KMS-11 (cell line): ENCODE results near the gene ARHGAP11A.

Source experiments
- H2AFZ ChIP-seq: fragments of 200-600 bp; sonication (generic); 2 replicates; pipeline ENCODE4 v1.6.1; 2016; ENCODE audit warnings: antibody characterized with exemption, mixed run types, low read depth
- H3K27ac ChIP-seq: fragments of 200-600 bp; sonication (generic); 2 replicates; pipeline ENCODE4 v1.6.1; 2016; ENCODE audit warnings: mild to moderate bottlenecking, mixed run types
- H3K27me3 ChIP-seq: fragments of 200-600 bp; sonication (generic); 2 replicates; pipeline ENCODE4 v1.6.1; 2017; ENCODE audit warnings: mild to moderate bottlenecking, low read depth, mixed run types, moderate library complexity; ENCODE audit not compliant: insufficient read depth
- H3K36me3 ChIP-seq: fragments of 200-600 bp; sonication (generic); 2 replicates; pipeline ENCODE4 v1.6.1; 2017; ENCODE audit warnings: mild to moderate bottlenecking, mixed run types; ENCODE audit not compliant: insufficient read depth
- H3K4me1 ChIP-seq: fragments of 200-600 bp; sonication (generic); 2 replicates; pipeline ENCODE4 v1.6.1; 2016; ENCODE audit warnings: mild to moderate bottlenecking, low read depth, mixed run types; ENCODE audit not compliant: poor library complexity, severe bottlenecking
- H3K4me2 ChIP-seq: fragments of 200-600 bp; sonication (generic); 2 replicates; pipeline ENCODE4 v1.7.0; 2016; ENCODE audit warnings: mild to moderate bottlenecking, mixed run types
- H3K4me3 ChIP-seq: fragments of 200-600 bp; sonication (generic); IDR thresholded peaks from 2 replicates; pipeline ENCODE4 v1.6.1; 2017; ENCODE audit warnings: low read depth, low read length, mixed read lengths; ENCODE audit not compliant: insufficient read depth
- H3K79me2 ChIP-seq: fragments of 200-600 bp; sonication (generic); 2 replicates; pipeline ENCODE4 v1.6.1; 2016; ENCODE audit warnings: low read depth, mixed run types; ENCODE audit not compliant: insufficient read depth
- H3K9ac ChIP-seq: fragments of 200-600 bp; sonication (generic); 2 replicates; pipeline ENCODE4 v1.6.1; 2016; ENCODE audit warnings: mild to moderate bottlenecking, mixed run types
- H4K20me1 ChIP-seq: fragments of 200-600 bp; sonication (generic); 2 replicates; pipeline ENCODE4 v1.6.1; 2016; ENCODE audit warnings: mild to moderate bottlenecking, mixed run types; ENCODE audit not compliant: insufficient read depth
- CTCF ChIP-seq: fragments of 200-600 bp; sonication (generic); conservative IDR thresholded peaks from 2 replicates; pipeline ENCODE4 v1.6.1; 2017; ENCODE audit warnings: low read depth, mild to moderate bottlenecking, antibody characterized with exemption, low read length, moderate library complexity, mixed read lengths

Gene ARHGAP11A

GRCh38 chr15:32636410-32636809 lies 21.1 kb downstream of the ARHGAP11A start:
- Histone ChIP-seq H3K36me3 (peaks cover 16% of the 10 kb centered on the region; the same call in 1 of the 2 replicates), H3K27me3 (no peaks in the 10 kb centered on the region), H3K4me2 (no peak overlapping the region), H3K79me2 (no peaks in the 10 kb centered on the region), H3K4me1 (no peaks in the 10 kb centered on the region), H2AFZ (no peak overlapping the region), H3K9ac (no peak overlapping the region), H3K4me3 (no peak overlapping the region), H4K20me1 (no peaks in the 10 kb centered on the region), H3K27ac (no peak overlapping the region)
- TF ChIP-seq CTCF: no peak

GRCh38 chr15:32636908-32637567 lies 21.7 kb downstream of the ARHGAP11A start:
- H3K4me3 ChIP-seq: no peak overlapping the region
- H3K79me2 ChIP-seq: no peaks in the 10 kb centered on the region
- H4K20me1 ChIP-seq: no peaks in the 10 kb centered on the region
- H3K9ac ChIP-seq: no peak overlapping the region
- peaks cover 16% of the 10 kb centered on the region; the same call in 1 of the 2 replicates for H3K36me3 ChIP-seq
- no peak for TF ChIP-seq CTCF
- H3K4me2 ChIP-seq: no peak overlapping the region
- H3K4me1 ChIP-seq: no peaks in the 10 kb centered on the region
- no peak overlapping the region for H3K27ac ChIP-seq
- no peak overlapping the region for H2AFZ ChIP-seq
- no peaks in the 10 kb centered on the region for H3K27me3 ChIP-seq

GRCh38 chr15:32637704-32638103 lies 22.4 kb downstream of the ARHGAP11A start:
- H3K79me2 ChIP-seq: no peaks in the 10 kb centered on the region
- TF ChIP-seq CTCF: no peak
- H3K27me3 ChIP-seq: no peaks in the 10 kb centered on the region
- no peak overlapping the region for H3K9ac ChIP-seq
- no peaks in the 10 kb centered on the region for H4K20me1 ChIP-seq
- peaks cover 16% of the 10 kb centered on the region; the same call in 1 of the 2 replicates for H3K36me3 ChIP-seq
- no peak overlapping the region for H3K27ac ChIP-seq
- no peak overlapping the region for H3K4me2 ChIP-seq
- no peak overlapping the region for H2AFZ ChIP-seq
- no peak overlapping the region for H3K4me3 ChIP-seq
- H3K4me1 ChIP-seq: no peaks in the 10 kb centered on the region

- no peak within 1 kb of the TSS for H3K4me2 ChIP-seq
- no peak for TF ChIP-seq CTCF
- H3K79me2 ChIP-seq: no peaks in the 10 kb centered on the region
- no peaks in the 10 kb centered on the region for H3K27me3 ChIP-seq
- peaks cover 6% of the 10 kb centered on the region; the same call in 1 of the 2 replicates for H3K36me3 ChIP-seq
- no peaks in the 10 kb centered on the region for H3K4me1 ChIP-seq
- no peak within 1 kb of the TSS for H3K27ac ChIP-seq
- H3K9ac ChIP-seq: no peak within 1 kb of the TSS
- no peak within 1 kb of the TSS for H3K4me3 ChIP-seq
- H2AFZ ChIP-seq: no peak within 1 kb of the TSS
- no peaks in the 10 kb centered on the region for H4K20me1 ChIP-seq
These were observed 26.3 kb downstream of the ARHGAP11A start, which contains the start of gene SCG5 for GRCh38 chr15:32641517-32642059. TSS of gene SCG5 (plus strand) at chr15:32641710. CDS start at chr15:32643593, 1,883 bp downstream.
